HG02981 (cell line): Measurements from ENCODE around the gene AHSG.
"Not testable (repeated sequence)": the region's sequence is repeated elsewhere in the genome, so short reads cannot be mapped to it uniquely, and the experiment has no call there.

Experiments used
- ATAC-seq: cut with Tn5 transposase; IDR thresholded peaks from one replicate; pipeline ENCODE4 v1.9.1; 2021; ENCODE audit warnings: mild to moderate bottlenecking, moderate library complexity; ENCODE audit not compliant: unreplicated experiment

The AHSG gene

GRCh38 chr3:186612721-186613636 lies at the start of gene AHSG:
Gene AHSG (plus strand): TSS chr3:186613060. CDS start chr3:186613142, 82 bp downstream.
- ATAC-seq, result no peak

- no peak for ATAC-seq
Measured at GRCh38 chr3:186564586-186564985, 48.3 kb upstream of the AHSG start.

GRCh38 chr3:186566772-186567071 lies 46.1 kb upstream of the AHSG start:
- peak; percentile 0 for ATAC-seq

GRCh38 chr3:186567072-186567921 lies 45.6 kb upstream of the AHSG start, which contains the start of gene TBCCD1:
Gene TBCCD1 (minus strand): TSS chr3:186567339. CDS start chr3:186564329, 3,010 bp downstream.
- ATAC-seq, result peak; percentile 38

GRCh38 chr3:186569361-186569760 lies 43.5 kb upstream of the AHSG start:
- ATAC-seq, result not testable (repeated sequence)

- no peak for ATAC-seq
Measured at GRCh38 chr3:186569779-186570095, 43.1 kb upstream of the AHSG start.

- peak; percentile 83 for ATAC-seq
Measured at GRCh38 chr3:186570096-186570940, 42.5 kb upstream of the AHSG start, which contains the start of gene DNAJB11. Gene DNAJB11 (plus strand): TSS chr3:186570720. CDS start chr3:186570898, 178 bp downstream.

GRCh38 chr3:186570941-186571643 lies 41.8 kb upstream of the AHSG start:
- no peak for ATAC-seq

GRCh38 chr3:186571644-186572013 lies 41.2 kb upstream of the AHSG start:
- ATAC-seq, result no peak

GRCh38 chr3:186577521-186577920 lies 35.3 kb upstream of the AHSG start:
- ATAC-seq, result no peak

GRCh38 chr3:186580785-186581184 lies 32.1 kb upstream of the AHSG start:
- no peak for ATAC-seq

GRCh38 chr3:186582541-186582940 lies 30.3 kb upstream of the AHSG start:
- no peak for ATAC-seq

GRCh38 chr3:186583831-186584230 lies 29.0 kb upstream of the AHSG start:
- no peak for ATAC-seq

- not testable (repeated sequence) for ATAC-seq
Measured at GRCh38 chr3:186586245-186586644, 26.6 kb upstream of the AHSG start.

GRCh38 chr3:186587183-186587582 lies 25.7 kb upstream of the AHSG start:
- ATAC-seq, result no peak

- no peak for ATAC-seq
Measured at GRCh38 chr3:186588632-186589031, 24.2 kb upstream of the AHSG start.

GRCh38 chr3:186589121-186589520 lies 23.7 kb upstream of the AHSG start:
- no peak for ATAC-seq

GRCh38 chr3:186589856-186590579 lies 22.8 kb upstream of the AHSG start:
- no peak for ATAC-seq

GRCh38 chr3:186590580-186591295 lies 22.1 kb upstream of the AHSG start:
- no peak for ATAC-seq
